Measurements from ENCODE around the gene MEIS3.

The MEIS3 gene

GRCh38 chr19:47421844-47422395 lies 2.6 kb upstream of the MEIS3 start (continued):
- no peak for TF ChIP-seq ZNF391 (tag by site-specific recombination; IDR thresholded peaks at IDR 0.05; ENCODE audit: borderline replicate concordance, low read depth)
- peak; percentile 91 for TF ChIP-seq PATZ1 (tag by site-specific recombination; IDR thresholded peaks at IDR 0.05)
- TF ChIP-seq ZNF24 (tag by site-specific recombination; IDR thresholded peaks at IDR 0.05), result no peak
- TF ChIP-seq ZNF138 (tag by site-specific recombination; IDR thresholded peaks at IDR 0.05; ENCODE audit: borderline replicate concordance), result no peak
- TF ChIP-seq ZNF157 (tag by site-specific recombination; IDR thresholded peaks at IDR 0.05), result no peak
- TF ChIP-seq ZNF776 (tag by site-specific recombination; IDR thresholded peaks at IDR 0.05; ENCODE audit: borderline replicate concordance), result no peak
- no peak for TF ChIP-seq ZNF16 (tag by site-specific recombination; IDR thresholded peaks at IDR 0.05; ENCODE audit: low read depth)
- TF ChIP-seq ZNF416 (tag by site-specific recombination; IDR thresholded peaks at IDR 0.05), result no peak
- TF ChIP-seq ZNF629 (tag by site-specific recombination; IDR thresholded peaks at IDR 0.05), result peak; percentile 46
- TF ChIP-seq ZSCAN4 (tag by site-specific recombination; IDR thresholded peaks at IDR 0.05), result no peak
- no peak for TF ChIP-seq ZNF26 (tag by site-specific recombination; IDR thresholded peaks at IDR 0.05)
- TF ChIP-seq ZNF621 (tag by site-specific recombination; IDR thresholded peaks at IDR 0.05), result no peak
- peak; percentile 86; the same call in 1 of the 2 replicates for TF ChIP-seq KLF16 (tag by site-specific recombination; IDR thresholded peaks at IDR 0.05)
- 0 out of 2 replicates have a peak, but pooled peaks have one; percentile 33 for TF ChIP-seq ZNF561 (tag by site-specific recombination; IDR thresholded peaks at IDR 0.05; ENCODE audit: borderline replicate concordance)
- peak; percentile 90 for TF ChIP-seq WT1 (tag by site-specific recombination; IDR thresholded peaks at IDR 0.05)
- peak; percentile 81 for TF ChIP-seq PRDM10 (tag by site-specific recombination; IDR thresholded peaks at IDR 0.05)

GRCh38 chr19:47421244-47421786 lies 2.0 kb upstream of the MEIS3 start:
- POLR2A ChIA-PET, result interaction anchor here (1.6 kb wide), 1 partner anchor 73 kb away, joined by 4 read pairs; the partner anchor contains the start of gene DHX34
- no peak overlapping the region for H3K27ac ChIP-seq (ENCODE audit: extremely low read depth, low read depth, low read length)
- H3K36me3 ChIP-seq (ENCODE audit: control insufficient read depth in 2 of 2, insufficient read depth in 1 of 2, low read length in 2 of 2), result no peaks in the 10 kb centered on the region
- no peak for TF ChIP-seq TCF7L2 (IDR thresholded peaks at IDR 0.05; ENCODE audit: borderline replicate concordance, low read depth, low read length)
- TF ChIP-seq ZNF501 (tag by site-specific recombination; IDR thresholded peaks at IDR 0.05), result no peak
- 0 out of 2 replicates have a peak, but pooled peaks have one; percentile 21 for TF ChIP-seq ZFP69B (tag by site-specific recombination; IDR thresholded peaks at IDR 0.05)
- no peak for TF ChIP-seq ZNF239 (tag by site-specific recombination; IDR thresholded peaks at IDR 0.05)
- TF ChIP-seq ZNF221 (tag by site-specific recombination; IDR thresholded peaks at IDR 0.05; ENCODE audit: borderline replicate concordance), result no peak
- peaks cover 9% of the 10 kb centered on the region for H3K4me1 ChIP-seq (ENCODE audit: control insufficient read depth, insufficient read depth, low read length)
- H3K4me3 ChIP-seq (ENCODE audit: low read depth, low read length), result no peak overlapping the region
- CTCF ChIA-PET, result interaction anchor here (1.5 kb wide), 1 partner anchor 72 kb away, joined by 7 read pairs; the partner anchor contains the start of gene DHX34
- no peaks in the 10 kb centered on the region for H3K9me3 ChIP-seq (ENCODE audit: control insufficient read depth, insufficient read depth, low read depth, low read length)

Measured in HEK293 (cell line).